ENCODE data around the gene HAND2.

HAND2 gene

DNA sequence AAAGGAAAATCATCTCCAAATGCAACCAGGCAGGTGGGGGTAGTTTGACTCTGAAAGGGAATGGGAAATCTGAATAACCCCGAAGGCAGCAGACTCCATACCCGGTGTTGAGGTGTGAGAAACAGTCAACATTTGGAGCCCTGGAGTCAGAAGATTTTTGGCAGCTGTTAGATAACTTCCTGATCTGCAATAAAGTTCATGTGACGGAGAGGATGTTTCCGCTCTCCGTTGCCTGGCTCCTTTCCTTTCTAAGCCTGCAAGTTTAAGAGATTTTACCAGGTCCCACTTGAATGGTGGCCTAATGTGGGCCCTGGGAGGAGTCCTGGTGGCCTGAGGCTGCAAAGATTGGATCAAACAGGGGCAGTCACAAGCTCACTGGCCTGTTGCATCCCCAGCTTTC lies 27.7 kb downstream of the HAND2 start:
- no peak for DNase-seq

GRCh38 chr4:173501592-173502150 lies 28.4 kb downstream of the HAND2 start:
- H3K9me3 ChIP-seq (ENCODE audit: severe bottlenecking) = no peaks in the 10 kb centered on the region
- no peak overlapping the region for H3K27ac ChIP-seq
- DNase-seq = no peak
- TF ChIP-seq, protein P1, sequence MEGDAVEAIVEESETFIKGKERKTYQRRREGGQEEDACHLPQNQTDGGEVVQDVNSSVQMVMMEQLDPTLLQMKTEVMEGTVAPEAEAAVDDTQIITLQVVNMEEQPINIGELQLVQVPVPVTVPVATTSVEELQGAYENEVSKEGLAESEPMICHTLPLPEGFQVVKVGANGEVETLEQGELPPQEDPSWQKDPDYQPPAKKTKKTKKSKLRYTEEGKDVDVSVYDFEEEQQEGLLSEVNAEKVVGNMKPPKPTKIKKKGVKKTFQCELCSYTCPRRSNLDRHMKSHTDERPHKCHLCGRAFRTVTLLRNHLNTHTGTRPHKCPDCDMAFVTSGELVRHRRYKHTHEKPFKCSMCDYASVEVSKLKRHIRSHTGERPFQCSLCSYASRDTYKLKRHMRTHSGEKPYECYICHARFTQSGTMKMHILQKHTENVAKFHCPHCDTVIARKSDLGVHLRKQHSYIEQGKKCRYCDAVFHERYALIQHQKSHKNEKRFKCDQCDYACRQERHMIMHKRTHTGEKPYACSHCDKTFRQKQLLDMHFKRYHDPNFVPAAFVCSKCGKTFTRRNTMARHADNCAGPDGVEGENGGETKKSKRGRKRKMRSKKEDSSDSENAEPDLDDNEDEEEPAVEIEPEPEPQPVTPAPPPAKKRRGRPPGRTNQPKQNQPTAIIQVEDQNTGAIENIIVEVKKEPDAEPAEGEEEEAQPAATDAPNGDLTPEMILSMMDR (IDR thresholded peaks at IDR 0.05; ENCODE audit: low read depth, low read length) = no peak
- H3K27me3 ChIP-seq (ENCODE audit: insufficient read depth, low read depth, severe bottlenecking) = no peaks in the 10 kb centered on the region
- no peaks in the 10 kb centered on the region for H3K36me3 ChIP-seq
- H3K4me3 ChIP-seq (ENCODE audit: low read depth, low read length) = no peak overlapping the region

More for the DNA sequence above, 27.7 kb downstream of the HAND2 start:
- H3K27ac ChIP-seq = no peak overlapping the region
- H3K4me3 ChIP-seq (ENCODE audit: low read depth, low read length) = no peak overlapping the region
- TF ChIP-seq, protein P1 (IDR thresholded peaks at IDR 0.05; ENCODE audit: low read depth, low read length) = no peak
- no peaks in the 10 kb centered on the region for H3K27me3 ChIP-seq (ENCODE audit: insufficient read depth, low read depth, severe bottlenecking)
- H3K36me3 ChIP-seq = no peaks in the 10 kb centered on the region
- no peaks in the 10 kb centered on the region for H3K9me3 ChIP-seq (ENCODE audit: severe bottlenecking)

GRCh38 chr4:173500841-173501591 lies 29.0 kb downstream of the HAND2 start:
- H3K27me3 ChIP-seq (ENCODE audit: insufficient read depth, low read depth, severe bottlenecking) = no peaks in the 10 kb centered on the region
- no peak overlapping the region for H3K4me3 ChIP-seq (ENCODE audit: low read depth, low read length)
- TF ChIP-seq, protein P1 (IDR thresholded peaks at IDR 0.05; ENCODE audit: low read depth, low read length) = no peak

GRCh38 chr4:173499658-173500535 lies 30.1 kb downstream of the HAND2 start:
- H3K4me3 ChIP-seq (ENCODE audit: low read depth, low read length) = no peak overlapping the region
- TF ChIP-seq, protein P1 (IDR thresholded peaks at IDR 0.05; ENCODE audit: low read depth, low read length) = no peak
- no peaks in the 10 kb centered on the region for H3K36me3 ChIP-seq

More at GRCh38 chr4:173500841-173501591, 29.0 kb downstream of the HAND2 start:
- DNase-seq = no peak
- H3K27ac ChIP-seq = no peak overlapping the region
- H3K9me3 ChIP-seq (ENCODE audit: severe bottlenecking) = no peaks in the 10 kb centered on the region
- no peaks in the 10 kb centered on the region for H3K36me3 ChIP-seq

GRCh38 chr4:173498771-173499170 lies 31.3 kb downstream of the HAND2 start:
- no peaks in the 10 kb centered on the region for H3K9me3 ChIP-seq (ENCODE audit: severe bottlenecking)
- no peaks in the 10 kb centered on the region for H3K27me3 ChIP-seq (ENCODE audit: insufficient read depth, low read depth, severe bottlenecking)
- TF ChIP-seq, protein P1 (IDR thresholded peaks at IDR 0.05; ENCODE audit: low read depth, low read length) = no peak

More at GRCh38 chr4:173499658-173500535, 30.1 kb downstream of the HAND2 start:
- DNase-seq = no peak
- no peaks in the 10 kb centered on the region for H3K27me3 ChIP-seq (ENCODE audit: insufficient read depth, low read depth, severe bottlenecking)
- H3K9me3 ChIP-seq (ENCODE audit: severe bottlenecking) = no peaks in the 10 kb centered on the region
- no peak overlapping the region for H3K27ac ChIP-seq

More at GRCh38 chr4:173498771-173499170, 31.3 kb downstream of the HAND2 start:
- Histone ChIP-seq H3K36me3 (no peaks in the 10 kb centered on the region), H3K27ac (no peak overlapping the region), H3K4me3 (ENCODE audit: low read depth, low read length) (no peak overlapping the region)
- DNase-seq = no peak

Measured in WERI-Rb-1 (cell line).